GM23338 (cell line): ENCODE results near the gene CASP5. TPM values are rescaled to one million over a fixed set of nuclear protein-coding genes. Genes with fewer than 3 reads are reported as not detected.

Experiments
- ATAC-seq: fragments of 200-7000 bp; cut with Tn5 transposase; 3 replicates; pipeline ENCODE4 v1.9.1; 2020
- DNase-seq: peaks from one replicate; pipeline ENCODE4 v3.0.0-alpha.2; 2015; ENCODE audit warnings: low spot score
- H2AFZ ChIP-seq: fragments of 200-600 bp; sonication (generic); 2 replicates; pipeline ENCODE4 v1.8.0; 2016; ENCODE audit warnings: antibody characterized with exemption, mild to moderate bottlenecking, moderate library complexity
- H3F3A ChIP-seq: fragments of 200-600 bp; sonication (generic); replicated peaks from 2 replicates; pipeline ENCODE4 v1.8.0; 2017; ENCODE audit warnings: antibody characterized with exemption, mixed run types, low read depth
- H3K27ac ChIP-seq: fragments of 200-600 bp; sonication (generic); 2 replicates; pipeline ENCODE4 v1.6.1; 2016; ENCODE audit warnings: low read depth
- H3K27me3 ChIP-seq: fragments of 200-600 bp; sonication (generic); 2 replicates; pipeline ENCODE4 v1.8.0; 2016; ENCODE audit warnings: mild to moderate bottlenecking, mixed run types, moderate library complexity; ENCODE audit not compliant: insufficient read depth
- H3K36me3 ChIP-seq: fragments of 200-600 bp; sonication (generic); 2 replicates; pipeline ENCODE4 v1.8.0; 2016; ENCODE audit warnings: mild to moderate bottlenecking; ENCODE audit not compliant: insufficient read depth
- H3K4me1 ChIP-seq: fragments of 200-600 bp; sonication (generic); 2 replicates; pipeline ENCODE4 v1.8.0; 2016; ENCODE audit warnings: mild to moderate bottlenecking, moderate library complexity; ENCODE audit not compliant: insufficient read depth
- H3K4me2 ChIP-seq: fragments of 200-600 bp; sonication (generic); 2 replicates; pipeline ENCODE4 v1.7.1; 2017; ENCODE audit warnings: mixed run types
- H3K4me3 ChIP-seq: fragments of 200-600 bp; sonication (generic); 2 replicates; pipeline ENCODE4 v1.6.1; 2016; ENCODE audit warnings: mixed run types
- H3K79me2 ChIP-seq: fragments of 200-600 bp; sonication (generic); replicated peaks from 2 replicates; pipeline ENCODE4 v1.8.0; 2017; ENCODE audit warnings: mild to moderate bottlenecking; ENCODE audit not compliant: insufficient read depth
- H3K9me2 ChIP-seq: fragments of 200-600 bp; sonication (generic); 2 replicates; pipeline ENCODE4 v1.8.0; 2017; ENCODE audit not compliant: insufficient read depth
- H4K20me1 ChIP-seq: fragments of 200-600 bp; sonication (generic); replicated peaks from 2 replicates; pipeline ENCODE4 v1.8.0; 2017; ENCODE audit warnings: mild to moderate bottlenecking; ENCODE audit not compliant: insufficient read depth
- H3K27ac Mint-ChIP-seq: 2 replicates; pipeline ENCODE4 v1.8.0; 2020; ENCODE audit warnings: inconsistent platforms, mild to moderate bottlenecking, moderate library complexity, mixed read lengths
- H3K27me3 Mint-ChIP-seq: 3 replicates; pipeline ENCODE4 v1.8.0; 2022; ENCODE audit warnings: low read depth, mild to moderate bottlenecking, moderate library complexity, mixed read lengths, inconsistent platforms; ENCODE audit not compliant: insufficient read depth, poor library complexity
- H3K36me3 Mint-ChIP-seq: 3 replicates; pipeline ENCODE4 v1.8.0; 2021; ENCODE audit warnings: low read depth, mild to moderate bottlenecking, inconsistent platforms, moderate library complexity, mixed read lengths
- H3K4me1 Mint-ChIP-seq: 3 replicates; pipeline ENCODE4 v1.8.0; 2020; ENCODE audit warnings: mild to moderate bottlenecking, inconsistent platforms, mixed read lengths
- H3K4me3 Mint-ChIP-seq: 3 replicates; pipeline ENCODE4 v1.8.0; 2021; ENCODE audit warnings: moderate library complexity, mild to moderate bottlenecking, inconsistent platforms, mixed read lengths
- H3K9me3 Mint-ChIP-seq: 3 replicates; pipeline ENCODE4 v1.8.0; 2020; ENCODE audit warnings: moderate library complexity, mild to moderate bottlenecking, inconsistent platforms, mixed read lengths
- CREB1 ChIP-seq: fragments of 250-450 bp; sonication (Bioruptor Pico); IDR thresholded peaks from 2 replicates; pipeline ENCODE4 v1.5.0; 2020; ENCODE audit warnings: low read depth, mild to moderate bottlenecking, moderate library complexity
- EZH2 ChIP-seq: fragments of 200-600 bp; sonication (generic); IDR thresholded peaks from one replicate; pipeline ENCODE4 v1.8.0; 2017; ENCODE audit warnings: antibody characterized with exemption, mild to moderate bottlenecking, low read depth; ENCODE audit not compliant: unreplicated experiment
- JUNB ChIP-seq: IDR thresholded peaks from one replicate; pipeline ENCODE4 v1.6.1; 2016; ENCODE audit warnings: antibody characterized with exemption; ENCODE audit not compliant: unreplicated experiment
- NANOG ChIP-seq: IDR thresholded peaks from 2 replicates; pipeline ENCODE4 v1.6.1; 2016; ENCODE audit warnings: antibody characterized with exemption, borderline replicate concordance
- POLR2AphosphoS5 ChIP-seq: IDR thresholded peaks from 2 replicates; pipeline ENCODE4 v1.6.1; 2016; ENCODE audit warnings: antibody characterized with exemption, low read depth
- STAT1 ChIP-seq: IDR thresholded peaks from one replicate; pipeline ENCODE4 v1.6.1; 2016; ENCODE audit warnings: antibody characterized with exemption; ENCODE audit not compliant: unreplicated experiment
- polyA plus RNA-seq: library from polyadenylated mRNA; unstranded; fragments of >200 nt; fragmentation: Nextera tagmentation; extraction: Ambion mirVana; gene quantifications from 2 replicates; pipeline ENCODE4 v1.2.1, GENCODE V29; 2016
- total RNA-seq: library from RNA; depleted of rRNA; stranded (reverse); fragments of >200 nt; shearing (Covaris generic); gene quantifications from 2 replicates; pipeline ENCODE4 v1.2.3, GENCODE V29; 2014
- TF ChIP-seq, protein P1 (sequence below): IDR thresholded peaks from one replicate; pipeline ENCODE4 v1.6.1; 2018; ENCODE audit warnings: antibody characterized with exemption; ENCODE audit not compliant: unreplicated experiment
- TF ChIP-seq, protein P2 (sequence below): IDR thresholded peaks from 2 replicates; pipeline ENCODE4 v1.6.1; 2016; ENCODE audit warnings: antibody characterized with exemption
- TF ChIP-seq, protein P3 (sequence below): fragments of 250-450 bp; sonication (Bioruptor Pico); IDR thresholded peaks from 2 replicates; pipeline ENCODE4 v1.5.0; 2020; ENCODE audit warnings: mild to moderate bottlenecking, moderate library complexity

Gene CASP5
- total and polyA plus RNA-seq, 2 experiments from 2014 or later, result not detected

DNA sequence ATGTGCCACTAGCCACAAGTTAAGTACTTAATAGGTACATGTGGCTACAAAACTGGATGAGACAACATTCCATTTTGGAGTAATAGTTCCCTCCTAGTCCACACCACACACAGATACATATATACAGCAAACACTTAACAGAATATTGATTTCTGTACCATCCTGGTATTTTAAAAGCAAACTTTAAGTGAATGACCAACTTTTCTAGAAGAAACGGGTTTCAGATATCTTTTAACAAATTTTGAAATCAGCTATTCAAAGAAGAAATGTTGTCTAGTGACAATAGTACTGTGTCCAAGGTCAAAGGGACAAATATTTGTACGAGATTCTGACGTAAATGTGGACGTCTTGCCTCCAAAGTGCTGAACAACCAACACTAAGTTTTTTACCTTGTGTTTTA is 34.5 kb upstream of the CASP5 start (continued):
- TF ChIP-seq, protein P1, sequence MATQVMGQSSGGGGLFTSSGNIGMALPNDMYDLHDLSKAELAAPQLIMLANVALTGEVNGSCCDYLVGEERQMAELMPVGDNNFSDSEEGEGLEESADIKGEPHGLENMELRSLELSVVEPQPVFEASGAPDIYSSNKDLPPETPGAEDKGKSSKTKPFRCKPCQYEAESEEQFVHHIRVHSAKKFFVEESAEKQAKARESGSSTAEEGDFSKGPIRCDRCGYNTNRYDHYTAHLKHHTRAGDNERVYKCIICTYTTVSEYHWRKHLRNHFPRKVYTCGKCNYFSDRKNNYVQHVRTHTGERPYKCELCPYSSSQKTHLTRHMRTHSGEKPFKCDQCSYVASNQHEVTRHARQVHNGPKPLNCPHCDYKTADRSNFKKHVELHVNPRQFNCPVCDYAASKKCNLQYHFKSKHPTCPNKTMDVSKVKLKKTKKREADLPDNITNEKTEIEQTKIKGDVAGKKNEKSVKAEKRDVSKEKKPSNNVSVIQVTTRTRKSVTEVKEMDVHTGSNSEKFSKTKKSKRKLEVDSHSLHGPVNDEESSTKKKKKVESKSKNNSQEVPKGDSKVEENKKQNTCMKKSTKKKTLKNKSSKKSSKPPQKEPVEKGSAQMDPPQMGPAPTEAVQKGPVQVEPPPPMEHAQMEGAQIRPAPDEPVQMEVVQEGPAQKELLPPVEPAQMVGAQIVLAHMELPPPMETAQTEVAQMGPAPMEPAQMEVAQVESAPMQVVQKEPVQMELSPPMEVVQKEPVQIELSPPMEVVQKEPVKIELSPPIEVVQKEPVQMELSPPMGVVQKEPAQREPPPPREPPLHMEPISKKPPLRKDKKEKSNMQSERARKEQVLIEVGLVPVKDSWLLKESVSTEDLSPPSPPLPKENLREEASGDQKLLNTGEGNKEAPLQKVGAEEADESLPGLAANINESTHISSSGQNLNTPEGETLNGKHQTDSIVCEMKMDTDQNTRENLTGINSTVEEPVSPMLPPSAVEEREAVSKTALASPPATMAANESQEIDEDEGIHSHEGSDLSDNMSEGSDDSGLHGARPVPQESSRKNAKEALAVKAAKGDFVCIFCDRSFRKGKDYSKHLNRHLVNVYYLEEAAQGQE, result no peak
- TF ChIP-seq NANOG, result no peak
- TF ChIP-seq STAT1, result no peak
- TF ChIP-seq, protein P2, sequence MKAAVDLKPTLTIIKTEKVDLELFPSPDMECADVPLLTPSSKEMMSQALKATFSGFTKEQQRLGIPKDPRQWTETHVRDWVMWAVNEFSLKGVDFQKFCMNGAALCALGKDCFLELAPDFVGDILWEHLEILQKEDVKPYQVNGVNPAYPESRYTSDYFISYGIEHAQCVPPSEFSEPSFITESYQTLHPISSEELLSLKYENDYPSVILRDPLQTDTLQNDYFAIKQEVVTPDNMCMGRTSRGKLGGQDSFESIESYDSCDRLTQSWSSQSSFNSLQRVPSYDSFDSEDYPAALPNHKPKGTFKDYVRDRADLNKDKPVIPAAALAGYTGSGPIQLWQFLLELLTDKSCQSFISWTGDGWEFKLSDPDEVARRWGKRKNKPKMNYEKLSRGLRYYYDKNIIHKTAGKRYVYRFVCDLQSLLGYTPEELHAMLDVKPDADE, result no peak
- no peak for TF ChIP-seq POLR2AphosphoS5

DNA sequence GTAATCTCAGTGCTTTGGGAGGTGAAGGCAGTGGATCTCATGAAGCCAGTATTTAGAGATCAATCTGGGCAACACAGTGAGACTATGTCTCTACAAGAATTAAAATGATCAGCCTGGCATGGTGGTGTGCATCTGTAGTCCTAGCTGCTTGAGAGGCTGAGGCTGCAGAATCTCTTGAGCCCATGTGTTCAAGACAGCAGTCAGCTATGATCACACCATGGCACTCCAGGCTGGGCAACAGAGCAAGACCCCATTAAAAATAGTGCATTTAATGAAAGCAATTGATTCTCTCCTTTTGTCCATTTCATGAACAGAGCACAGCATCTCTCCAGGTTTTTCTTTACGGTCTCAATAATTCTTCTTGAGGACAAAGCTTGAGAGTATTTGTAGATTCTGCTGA is 33.5 kb upstream of the CASP5 start:
- Mint-ChIP-seq H3K27me3 (no peaks in the 10 kb centered on the region), H3K27ac (no peak overlapping the region; the same call in 1 of the 2 replicates), H3K9me3 (no peaks in the 10 kb centered on the region), H3K4me3 (no peak overlapping the region), H3K36me3 (no peaks in the 10 kb centered on the region), H3K4me1 (peaks cover 3% of the 10 kb centered on the region; the same call in 1 of the 3 replicates)
- ATAC-seq (no peak), DNase-seq (no peak)
- H4K20me1 ChIP-seq, result no peaks in the 10 kb centered on the region
- no peak overlapping the region for H3K4me2 ChIP-seq
- no peak overlapping the region for H3K27ac ChIP-seq
- H3K4me1 ChIP-seq, result no peaks in the 10 kb centered on the region; the same call in 1 of the 2 replicates
- no peaks in the 10 kb centered on the region for H3K36me3 ChIP-seq
- no peaks in the 10 kb centered on the region for H3K27me3 ChIP-seq
- 0 out of 2 replicates have a peak overlapping the region, but pooled peaks have one; percentile 54 for H2AFZ ChIP-seq
- no peaks in the 10 kb centered on the region for H3F3A ChIP-seq
- H3K79me2 ChIP-seq, result no peaks in the 10 kb centered on the region
- H3K9me2 ChIP-seq, result peaks cover 8% of the 10 kb centered on the region
- H3K4me3 ChIP-seq, result no peak overlapping the region
- TF ChIP-seq CREB1 (CRISPR knock-in tag), result no peak
- TF ChIP-seq, protein P3, sequence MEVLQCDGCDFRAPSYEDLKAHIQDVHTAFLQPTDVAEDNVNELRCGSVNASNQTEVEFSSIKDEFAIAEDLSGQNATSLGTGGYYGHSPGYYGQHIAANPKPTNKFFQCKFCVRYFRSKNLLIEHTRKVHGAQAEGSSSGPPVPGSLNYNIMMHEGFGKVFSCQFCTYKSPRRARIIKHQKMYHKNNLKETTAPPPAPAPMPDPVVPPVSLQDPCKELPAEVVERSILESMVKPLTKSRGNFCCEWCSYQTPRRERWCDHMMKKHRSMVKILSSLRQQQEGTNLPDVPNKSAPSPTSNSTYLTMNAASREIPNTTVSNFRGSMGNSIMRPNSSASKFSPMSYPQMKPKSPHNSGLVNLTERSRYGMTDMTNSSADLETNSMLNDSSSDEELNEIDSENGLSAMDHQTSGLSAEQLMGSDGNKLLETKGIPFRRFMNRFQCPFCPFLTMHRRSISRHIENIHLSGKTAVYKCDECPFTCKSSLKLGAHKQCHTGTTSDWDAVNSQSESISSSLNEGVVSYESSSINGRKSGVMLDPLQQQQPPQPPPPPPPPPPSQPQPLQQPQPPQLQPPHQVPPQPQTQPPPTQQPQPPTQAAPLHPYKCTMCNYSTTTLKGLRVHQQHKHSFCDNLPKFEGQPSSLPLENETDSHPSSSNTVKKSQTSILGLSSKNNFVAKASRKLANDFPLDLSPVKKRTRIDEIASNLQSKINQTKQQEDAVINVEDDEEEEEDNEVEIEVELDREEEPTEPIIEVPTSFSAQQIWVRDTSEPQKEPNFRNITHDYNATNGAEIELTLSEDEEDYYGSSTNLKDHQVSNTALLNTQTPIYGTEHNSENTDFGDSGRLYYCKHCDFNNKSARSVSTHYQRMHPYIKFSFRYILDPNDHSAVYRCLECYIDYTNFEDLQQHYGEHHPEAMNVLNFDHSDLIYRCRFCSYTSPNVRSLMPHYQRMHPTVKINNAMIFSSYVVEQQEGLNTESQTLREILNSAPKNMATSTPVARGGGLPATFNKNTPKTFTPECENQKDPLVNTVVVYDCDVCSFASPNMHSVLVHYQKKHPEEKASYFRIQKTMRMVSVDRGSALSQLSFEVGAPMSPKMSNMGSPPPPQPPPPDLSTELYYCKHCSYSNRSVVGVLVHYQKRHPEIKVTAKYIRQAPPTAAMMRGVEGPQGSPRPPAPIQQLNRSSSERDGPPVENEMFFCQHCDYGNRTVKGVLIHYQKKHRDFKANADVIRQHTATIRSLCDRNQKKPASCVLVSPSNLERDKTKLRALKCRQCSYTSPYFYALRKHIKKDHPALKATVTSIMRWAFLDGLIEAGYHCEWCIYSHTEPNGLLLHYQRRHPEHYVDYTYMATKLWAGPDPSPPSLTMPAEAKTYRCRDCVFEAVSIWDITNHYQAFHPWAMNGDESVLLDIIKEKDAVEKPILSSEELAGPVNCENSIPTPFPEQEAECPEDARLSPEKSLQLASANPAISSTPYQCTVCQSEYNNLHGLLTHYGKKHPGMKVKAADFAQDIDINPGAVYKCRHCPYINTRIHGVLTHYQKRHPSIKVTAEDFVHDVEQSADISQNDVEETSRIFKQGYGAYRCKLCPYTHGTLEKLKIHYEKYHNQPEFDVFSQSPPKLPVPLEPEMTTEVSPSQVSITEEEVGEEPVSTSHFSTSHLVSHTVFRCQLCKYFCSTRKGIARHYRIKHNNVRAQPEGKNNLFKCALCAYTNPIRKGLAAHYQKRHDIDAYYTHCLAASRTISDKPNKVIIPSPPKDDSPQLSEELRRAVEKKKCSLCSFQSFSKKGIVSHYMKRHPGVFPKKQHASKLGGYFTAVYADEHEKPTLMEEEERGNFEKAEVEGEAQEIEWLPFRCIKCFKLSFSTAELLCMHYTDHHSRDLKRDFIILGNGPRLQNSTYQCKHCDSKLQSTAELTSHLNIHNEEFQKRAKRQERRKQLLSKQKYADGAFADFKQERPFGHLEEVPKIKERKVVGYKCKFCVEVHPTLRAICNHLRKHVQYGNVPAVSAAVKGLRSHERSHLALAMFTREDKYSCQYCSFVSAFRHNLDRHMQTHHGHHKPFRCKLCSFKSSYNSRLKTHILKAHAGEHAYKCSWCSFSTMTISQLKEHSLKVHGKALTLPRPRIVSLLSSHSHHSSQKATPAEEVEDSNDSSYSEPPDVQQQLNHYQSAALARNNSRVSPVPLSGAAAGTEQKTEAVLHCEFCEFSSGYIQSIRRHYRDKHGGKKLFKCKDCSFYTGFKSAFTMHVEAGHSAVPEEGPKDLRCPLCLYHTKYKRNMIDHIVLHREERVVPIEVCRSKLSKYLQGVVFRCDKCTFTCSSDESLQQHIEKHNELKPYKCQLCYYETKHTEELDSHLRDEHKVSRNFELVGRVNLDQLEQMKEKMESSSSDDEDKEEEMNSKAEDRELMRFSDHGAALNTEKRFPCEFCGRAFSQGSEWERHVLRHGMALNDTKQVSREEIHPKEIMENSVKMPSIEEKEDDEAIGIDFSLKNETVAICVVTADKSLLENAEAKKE (CRISPR knock-in tag), result no peak
- TF ChIP-seq, protein P1, result no peak
- TF ChIP-seq POLR2AphosphoS5, result no peak
- TF ChIP-seq JUNB, result no peak
- TF ChIP-seq EZH2, result no peak
- TF ChIP-seq, protein P2, result no peak
